Measurements from ENCODE around the gene MYZAP. TPM values are rescaled to one million over a fixed set of nuclear protein-coding genes. Genes with fewer than 3 reads are reported as not detected.

MYZAP gene
- total RNA-seq, 1 experiment from 2014 or later: 5.1 TPM

DNA sequence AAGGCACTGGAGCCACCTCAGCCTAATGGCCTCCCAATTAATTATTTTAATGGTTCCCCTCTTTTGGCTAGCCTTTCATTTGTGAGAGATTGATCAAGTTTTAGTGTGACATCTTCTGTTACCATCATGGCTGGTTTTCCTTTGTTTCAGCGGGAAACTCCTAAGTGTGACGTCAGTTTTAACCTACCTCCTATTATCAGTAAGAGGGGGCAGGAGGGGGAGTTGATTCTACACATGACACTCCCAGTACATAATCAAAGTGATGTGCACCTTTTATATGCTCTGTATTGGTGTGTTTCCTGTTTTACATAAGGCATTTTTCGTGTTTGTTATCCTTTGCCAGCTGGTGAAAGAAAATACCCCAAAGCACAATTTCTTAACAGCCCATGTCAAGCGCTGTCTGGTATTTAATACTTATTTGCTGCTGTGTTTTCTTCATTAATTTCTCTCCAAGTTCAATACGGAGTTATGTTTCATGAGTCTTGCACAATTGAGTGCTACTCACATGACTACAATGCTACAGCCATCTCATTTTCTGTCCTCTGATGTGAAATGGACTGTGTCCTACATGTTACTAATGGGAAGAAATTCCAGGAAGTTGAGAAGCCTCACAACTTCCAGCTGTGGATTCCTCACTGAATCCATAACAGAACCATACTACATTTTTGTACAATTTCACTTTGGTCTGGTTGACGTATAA is 62.6 kb downstream of the MYZAP start:
- intact Hi-C loops (cut with micrococcal nuclease; ENCODE audit: unreplicated experiment): no loop called here
- CTCF ChIA-PET: interaction anchor here (0.6 to 0.7 kb wide), 2 partner anchors 79 to 86 kb away, joined by 3 read pairs; no protein-coding TSS in a partner anchor
- TF ChIP-seq, protein P1, sequence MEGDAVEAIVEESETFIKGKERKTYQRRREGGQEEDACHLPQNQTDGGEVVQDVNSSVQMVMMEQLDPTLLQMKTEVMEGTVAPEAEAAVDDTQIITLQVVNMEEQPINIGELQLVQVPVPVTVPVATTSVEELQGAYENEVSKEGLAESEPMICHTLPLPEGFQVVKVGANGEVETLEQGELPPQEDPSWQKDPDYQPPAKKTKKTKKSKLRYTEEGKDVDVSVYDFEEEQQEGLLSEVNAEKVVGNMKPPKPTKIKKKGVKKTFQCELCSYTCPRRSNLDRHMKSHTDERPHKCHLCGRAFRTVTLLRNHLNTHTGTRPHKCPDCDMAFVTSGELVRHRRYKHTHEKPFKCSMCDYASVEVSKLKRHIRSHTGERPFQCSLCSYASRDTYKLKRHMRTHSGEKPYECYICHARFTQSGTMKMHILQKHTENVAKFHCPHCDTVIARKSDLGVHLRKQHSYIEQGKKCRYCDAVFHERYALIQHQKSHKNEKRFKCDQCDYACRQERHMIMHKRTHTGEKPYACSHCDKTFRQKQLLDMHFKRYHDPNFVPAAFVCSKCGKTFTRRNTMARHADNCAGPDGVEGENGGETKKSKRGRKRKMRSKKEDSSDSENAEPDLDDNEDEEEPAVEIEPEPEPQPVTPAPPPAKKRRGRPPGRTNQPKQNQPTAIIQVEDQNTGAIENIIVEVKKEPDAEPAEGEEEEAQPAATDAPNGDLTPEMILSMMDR (IDR thresholded peaks at IDR 0.05; ENCODE audit: unreplicated experiment): no peak
- Mint-ChIP-seq H3K4me3 (ENCODE audit: low read depth, unreplicated experiment) (no peak overlapping the region), H3K27ac (ENCODE audit: unreplicated experiment) (no peak overlapping the region), H3K27me3 (ENCODE audit: unreplicated experiment) (no peaks in the 10 kb centered on the region), H3K9me3 (ENCODE audit: low read depth, unreplicated experiment) (no peaks in the 10 kb centered on the region), H3K36me3 (ENCODE audit: insufficient read depth, unreplicated experiment) (no peaks in the 10 kb centered on the region), H3K4me1 (ENCODE audit: low read depth, unreplicated experiment) (no peaks in the 10 kb centered on the region)
- DNase-seq: no peak
- BruUV-seq (replicated peaks): no TSS peak

DNA sequence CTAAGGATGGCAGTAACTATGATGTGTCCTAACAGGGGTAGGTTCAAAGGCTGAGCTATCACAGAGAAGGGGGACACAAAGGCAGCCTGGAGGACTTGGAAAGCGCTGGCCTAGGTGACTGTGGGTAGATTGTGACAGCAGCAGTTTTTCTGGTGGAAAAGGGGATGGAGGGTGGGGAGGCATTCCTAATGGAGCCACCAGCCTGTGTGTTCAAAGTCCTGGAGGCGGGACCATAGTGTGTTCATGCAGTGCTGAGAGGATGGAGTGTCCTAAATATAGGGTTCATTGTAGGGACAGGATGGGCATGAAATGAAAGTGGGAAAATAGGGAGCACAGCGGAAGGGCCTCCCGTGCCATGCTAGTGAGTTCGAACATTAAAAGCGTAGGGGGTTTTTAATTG is 63.3 kb downstream of the MYZAP start:
- Mint-ChIP-seq H3K27ac (ENCODE audit: unreplicated experiment) (no peak overlapping the region), H3K9me3 (ENCODE audit: low read depth, unreplicated experiment) (no peaks in the 10 kb centered on the region), H3K27me3 (ENCODE audit: unreplicated experiment) (no peaks in the 10 kb centered on the region), H3K36me3 (ENCODE audit: insufficient read depth, unreplicated experiment) (no peaks in the 10 kb centered on the region), H3K4me1 (ENCODE audit: low read depth, unreplicated experiment) (no peaks in the 10 kb centered on the region), H3K4me3 (ENCODE audit: low read depth, unreplicated experiment) (no peak overlapping the region)
- intact Hi-C loops (cut with micrococcal nuclease; ENCODE audit: unreplicated experiment): no loop called here
- no peak for DNase-seq
- TF ChIP-seq, protein P1 (IDR thresholded peaks at IDR 0.05; ENCODE audit: unreplicated experiment): no peak
- no TSS peak for BruUV-seq (replicated peaks)
- CTCF ChIA-PET: interaction anchor here (0.6 to 0.7 kb wide), 2 partner anchors 78 to 87 kb away, joined by 3 read pairs; no protein-coding TSS in a partner anchor

DNA sequence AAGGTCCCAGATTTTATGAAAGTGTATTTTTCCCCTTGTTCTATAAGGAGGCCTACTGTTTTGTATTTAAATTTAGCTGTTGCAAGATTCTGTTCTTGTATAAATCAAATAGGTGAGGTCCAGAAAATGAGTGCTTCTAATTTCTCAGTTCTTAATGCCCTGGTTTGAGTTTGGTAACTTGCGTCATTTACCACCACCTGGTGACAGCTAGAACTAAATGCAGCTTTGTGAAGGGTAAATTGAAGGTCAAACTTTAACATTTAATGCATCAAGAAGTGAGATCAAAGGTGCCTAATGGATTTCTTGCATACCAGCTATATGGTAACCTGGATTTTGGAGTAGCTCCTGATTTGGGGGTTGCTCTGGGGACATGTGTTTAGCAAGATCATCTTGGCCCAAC is 64.1 kb downstream of the MYZAP start:
- TF ChIP-seq, protein P1 (IDR thresholded peaks at IDR 0.05; ENCODE audit: unreplicated experiment): no peak
- no peak for DNase-seq
- no peaks in the 10 kb centered on the region for H3K4me1 Mint-ChIP-seq (ENCODE audit: low read depth, unreplicated experiment)
- no peak overlapping the region for H3K4me3 Mint-ChIP-seq (ENCODE audit: low read depth, unreplicated experiment)
- no peaks in the 10 kb centered on the region for H3K36me3 Mint-ChIP-seq (ENCODE audit: insufficient read depth, unreplicated experiment)
- intact Hi-C loops (cut with micrococcal nuclease; ENCODE audit: unreplicated experiment): no loop called here
- BruUV-seq (replicated peaks): no TSS peak
- no peaks in the 10 kb centered on the region for H3K27me3 Mint-ChIP-seq (ENCODE audit: unreplicated experiment)
- no peak overlapping the region for H3K27ac Mint-ChIP-seq (ENCODE audit: unreplicated experiment)
- H3K9me3 Mint-ChIP-seq (ENCODE audit: low read depth, unreplicated experiment): no peaks in the 10 kb centered on the region
- CTCF ChIA-PET: no interaction called here

DNA sequence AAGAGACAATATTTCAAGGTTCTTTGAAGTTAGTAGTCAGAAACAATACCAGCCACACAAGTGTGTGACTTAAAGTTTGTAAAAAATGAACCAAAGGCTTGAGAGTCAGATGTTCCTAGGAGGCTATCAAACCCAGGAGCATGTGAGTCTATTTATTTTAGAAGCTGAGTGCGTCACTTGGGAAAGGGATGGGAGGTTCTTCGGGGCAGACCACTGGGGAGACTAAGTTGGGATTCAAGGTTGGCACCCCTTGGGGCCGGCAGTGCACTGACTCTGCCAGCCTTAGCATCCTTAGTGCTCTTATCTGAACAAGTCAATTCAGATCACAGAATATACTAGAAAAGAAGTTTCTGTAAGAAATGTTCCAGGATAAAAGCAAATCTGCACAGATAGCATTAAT is 64.7 kb downstream of the MYZAP start:
- Mint-ChIP-seq H3K4me3 (ENCODE audit: low read depth, unreplicated experiment) (no peak overlapping the region), H3K27ac (ENCODE audit: unreplicated experiment) (no peak overlapping the region), H3K4me1 (ENCODE audit: low read depth, unreplicated experiment) (peaks cover 2% of the 10 kb centered on the region), H3K36me3 (ENCODE audit: insufficient read depth, unreplicated experiment) (no peaks in the 10 kb centered on the region), H3K9me3 (ENCODE audit: low read depth, unreplicated experiment) (no peaks in the 10 kb centered on the region), H3K27me3 (ENCODE audit: unreplicated experiment) (no peaks in the 10 kb centered on the region)
- no peak for DNase-seq
- TF ChIP-seq, protein P1 (IDR thresholded peaks at IDR 0.05; ENCODE audit: unreplicated experiment): no peak
- BruUV-seq (replicated peaks): no TSS peak
- CTCF ChIA-PET: no interaction called here
- intact Hi-C loops (cut with micrococcal nuclease; ENCODE audit: unreplicated experiment): no loop called here
